ENCODE data around the gene NDUFS8.

The NDUFS8 gene

DNA sequence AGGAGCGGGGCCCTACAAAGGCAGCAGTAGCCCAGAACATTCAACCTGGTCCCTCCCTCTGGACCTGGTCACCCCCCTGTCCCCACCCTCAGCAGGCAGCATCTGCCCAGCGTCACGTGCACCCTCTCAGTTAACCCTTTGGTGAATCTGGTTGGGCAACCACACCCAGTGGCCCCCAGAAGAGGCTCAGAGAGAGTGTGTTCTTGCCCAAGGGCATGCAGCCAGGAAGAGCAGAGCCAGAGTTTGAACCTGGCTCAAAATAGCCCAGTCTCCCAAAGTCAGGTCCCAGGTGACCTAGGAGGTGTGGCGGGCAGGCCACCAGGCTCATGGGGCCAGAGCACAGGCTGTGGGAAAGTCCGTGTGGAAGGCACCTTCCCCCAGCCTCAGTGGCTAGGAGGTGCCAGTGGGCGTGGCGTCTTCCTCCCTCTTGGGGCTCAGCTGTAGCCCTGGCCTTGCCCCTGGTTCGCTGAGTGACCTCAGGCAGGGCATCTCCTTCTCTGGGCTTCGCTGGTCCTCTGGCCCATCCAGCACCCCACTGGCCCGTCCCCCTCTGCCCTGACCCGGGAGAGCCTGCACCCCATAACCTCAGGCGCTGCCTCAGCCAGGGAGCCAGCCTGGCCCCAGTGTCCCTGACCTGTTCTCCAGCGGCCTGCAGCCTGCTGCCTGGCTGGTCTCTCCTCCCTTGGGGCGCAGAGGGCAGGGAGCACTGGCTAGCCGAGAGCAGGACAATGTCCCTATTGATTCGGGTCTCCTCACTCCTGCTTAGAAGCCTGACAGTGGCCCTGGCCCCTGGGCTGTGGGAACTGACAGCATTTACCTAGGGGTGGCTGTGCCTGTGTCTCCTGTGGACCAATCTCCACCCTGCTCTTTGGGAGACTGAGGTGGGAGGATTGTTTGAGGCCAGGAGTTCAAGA, 13.3 kb upstream of the NDUFS8 start:
- no peak for DNase-seq

DNA sequence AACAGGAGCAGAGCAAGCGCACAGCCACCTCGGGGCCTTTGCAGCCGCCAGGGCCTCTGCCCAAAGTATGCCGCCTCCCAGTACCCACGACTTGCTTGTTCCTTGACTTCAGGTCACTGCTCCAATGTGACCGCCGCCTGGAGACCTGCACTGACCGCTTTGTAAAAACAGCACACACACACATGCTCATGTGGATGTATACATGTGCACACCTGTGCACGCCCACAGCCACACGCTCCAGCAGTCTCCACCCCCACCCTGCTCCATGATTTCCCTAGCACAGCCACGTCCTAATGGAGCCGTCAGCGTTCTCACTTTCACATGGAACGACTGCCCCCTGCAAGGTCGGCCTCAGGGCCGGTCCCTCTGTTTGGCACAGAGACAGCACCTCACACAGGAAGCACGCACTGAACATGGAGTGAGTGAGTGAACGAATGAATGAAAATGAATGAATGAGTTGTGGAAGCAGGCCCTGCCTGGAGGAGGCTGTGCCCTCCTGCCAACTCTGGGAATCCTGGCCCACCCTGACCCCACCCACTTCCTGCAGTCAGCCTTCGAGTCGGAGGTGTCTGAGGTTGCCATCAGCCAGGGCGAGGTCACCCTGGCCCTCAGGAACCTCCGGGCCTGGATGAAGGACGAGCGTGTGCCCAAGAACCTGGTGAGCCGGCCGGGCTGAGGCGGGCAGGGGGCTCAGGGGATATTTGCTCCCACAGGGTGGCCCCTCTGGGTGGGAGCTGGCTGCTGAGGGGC, 12.3 kb upstream of the NDUFS8 start:
- no peak for DNase-seq

DNA sequence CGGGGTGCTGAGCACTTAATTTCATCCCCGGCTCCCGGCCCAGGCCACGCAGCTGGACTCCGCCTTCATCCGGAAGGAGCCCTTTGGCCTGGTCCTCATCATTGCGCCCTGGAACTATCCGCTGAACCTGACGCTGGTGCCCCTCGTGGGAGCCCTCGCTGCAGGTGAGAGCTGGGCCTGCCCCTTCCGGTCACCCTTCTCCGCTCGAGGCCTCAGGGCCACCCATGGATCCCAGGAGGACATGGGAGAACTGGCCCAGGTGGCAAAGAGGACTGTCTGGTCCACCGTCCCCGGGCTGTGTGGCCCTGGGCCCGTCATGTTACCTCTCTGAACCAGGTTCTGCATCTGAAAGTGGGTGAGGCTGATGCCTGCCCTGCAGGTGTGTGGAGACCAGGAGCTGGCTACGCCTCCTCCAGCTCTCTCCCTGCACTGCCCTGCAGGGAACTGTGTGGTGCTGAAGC, 11.7 kb upstream of the NDUFS8 start:
- DNase-seq = no peak

DNA sequence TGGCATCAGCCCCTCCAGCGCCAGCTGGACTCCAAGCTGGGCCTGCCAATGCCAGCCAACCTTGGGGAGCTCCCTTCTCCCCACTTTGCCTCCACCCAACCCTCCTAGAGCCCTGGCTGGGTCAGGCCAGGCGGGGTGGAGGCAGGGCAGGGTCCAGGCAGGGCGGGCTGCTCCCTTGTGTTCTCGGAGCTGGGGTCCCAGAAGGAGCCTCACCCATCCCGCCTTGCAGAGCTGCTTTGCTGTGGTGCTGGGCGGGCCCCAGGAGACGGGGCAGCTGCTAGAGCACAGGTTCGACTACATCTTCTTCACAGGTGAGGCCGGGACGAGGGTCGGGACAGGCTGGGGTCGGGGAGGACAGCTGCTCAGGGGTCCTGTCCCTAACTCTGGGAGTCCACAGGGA, 11.0 kb upstream of the NDUFS8 start:
- DNase-seq = no peak

DNA sequence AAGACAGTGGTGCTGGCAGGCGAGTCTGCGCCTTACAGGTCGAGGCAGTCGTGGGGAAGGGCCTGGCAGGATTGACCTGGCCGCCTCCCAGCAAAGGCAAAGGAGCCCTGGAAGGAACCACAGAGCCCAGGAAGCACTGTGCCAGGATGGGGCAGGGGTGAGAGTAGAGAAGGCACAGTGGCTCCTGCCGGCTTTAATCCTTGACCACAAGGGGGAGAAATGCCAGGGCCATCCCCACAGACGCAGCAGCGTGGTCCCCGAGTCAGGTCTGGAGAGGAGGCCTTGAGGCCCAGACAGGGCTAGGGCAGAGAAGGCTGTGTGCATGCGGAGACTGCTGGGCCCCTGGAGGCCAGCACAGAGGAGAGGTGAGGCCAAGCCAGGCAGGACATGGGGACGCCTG, 9.9 kb upstream of the NDUFS8 start:
- DNase-seq = peak; percentile 25

DNA sequence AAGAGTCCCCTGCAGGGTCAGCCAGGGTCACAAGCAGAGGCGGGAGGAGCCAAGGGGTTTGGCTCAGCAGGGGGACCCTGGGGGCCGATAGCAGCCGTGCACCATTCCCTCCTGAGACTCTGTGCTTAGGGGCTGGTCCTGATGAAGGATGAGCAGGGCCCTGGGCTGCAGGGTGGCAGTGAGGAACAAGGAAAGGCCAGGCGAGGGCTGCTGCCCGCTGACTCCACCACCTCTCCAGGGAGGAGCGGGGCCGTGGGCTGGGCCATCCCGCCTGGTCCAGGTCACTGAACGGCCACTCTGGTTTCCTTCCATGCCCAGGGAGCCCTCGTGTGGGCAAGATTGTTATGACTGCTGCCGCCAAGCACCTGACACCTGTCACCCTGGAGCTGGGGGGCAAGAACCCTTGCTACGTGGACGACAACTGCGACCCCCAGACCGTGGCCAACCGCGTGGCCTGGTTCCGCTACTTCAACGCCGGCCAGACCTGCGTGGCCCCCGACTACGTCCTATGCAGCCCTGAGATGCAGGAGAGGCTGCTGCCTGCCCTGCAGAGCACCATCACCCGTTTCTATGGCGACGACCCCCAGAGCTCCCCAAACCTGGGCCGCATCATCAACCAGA, 9.2 kb upstream of the NDUFS8 start:
- no peak for DNase-seq

DNA sequence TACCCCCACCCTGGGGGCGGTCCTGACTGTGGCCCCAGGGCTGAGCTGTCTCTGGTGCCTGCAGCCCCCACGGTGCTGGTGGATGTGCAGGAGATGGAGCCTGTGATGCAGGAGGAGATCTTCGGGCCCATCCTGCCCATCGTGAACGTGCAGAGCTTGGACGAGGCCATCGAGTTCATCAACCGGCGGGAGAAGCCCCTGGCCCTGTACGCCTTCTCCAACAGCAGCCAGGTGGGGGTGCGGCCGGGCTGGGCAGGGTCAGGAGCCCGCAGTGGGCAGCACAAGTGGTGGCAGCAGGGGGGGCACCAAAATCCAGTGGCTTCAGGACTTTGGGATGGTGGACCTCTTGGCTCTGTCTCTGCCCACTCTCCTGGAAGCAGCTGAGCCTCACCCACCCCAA, 8.0 kb upstream of the NDUFS8 start:
- no peak for DNase-seq

DNA sequence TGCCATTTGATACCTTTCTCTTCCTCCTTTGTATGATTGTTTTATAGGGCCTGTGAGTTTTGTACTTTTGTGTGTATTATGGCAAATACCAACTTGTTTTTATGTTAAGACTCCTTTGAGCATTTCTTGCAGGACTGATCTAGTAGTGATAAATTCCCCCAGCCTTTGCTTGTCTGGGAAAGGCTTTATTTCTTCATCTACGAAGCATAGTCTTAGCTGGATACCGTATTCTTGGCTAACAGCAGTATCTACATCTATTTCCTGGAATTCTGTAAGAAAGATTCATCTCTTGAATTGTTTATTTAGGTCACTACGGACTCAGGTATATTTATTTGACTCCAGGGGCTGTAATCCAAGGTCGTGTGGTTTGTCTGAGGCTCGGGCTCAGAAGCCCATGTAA, 6.0 kb upstream of the NDUFS8 start:
- DNase-seq = no peak

DNA sequence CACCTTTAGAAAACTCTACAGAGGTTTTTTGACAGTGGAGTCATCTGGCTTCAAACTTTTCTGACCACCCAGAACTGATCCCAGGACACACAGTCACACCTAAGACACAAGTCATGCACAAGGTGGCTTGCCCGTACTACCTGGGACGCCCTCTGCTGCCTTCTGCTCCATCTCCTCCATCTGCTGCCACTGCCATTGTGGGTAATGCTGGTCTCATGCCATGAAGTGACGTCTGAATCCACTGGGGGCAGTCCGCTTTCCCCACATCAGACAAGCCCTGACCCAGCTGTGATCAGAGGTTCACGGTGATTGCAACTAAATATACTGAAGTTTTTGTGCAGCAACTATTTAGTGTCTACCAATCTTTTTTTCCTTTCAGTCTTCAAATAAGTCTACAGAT, 5.4 kb upstream of the NDUFS8 start:
- DNase-seq = no peak

DNA sequence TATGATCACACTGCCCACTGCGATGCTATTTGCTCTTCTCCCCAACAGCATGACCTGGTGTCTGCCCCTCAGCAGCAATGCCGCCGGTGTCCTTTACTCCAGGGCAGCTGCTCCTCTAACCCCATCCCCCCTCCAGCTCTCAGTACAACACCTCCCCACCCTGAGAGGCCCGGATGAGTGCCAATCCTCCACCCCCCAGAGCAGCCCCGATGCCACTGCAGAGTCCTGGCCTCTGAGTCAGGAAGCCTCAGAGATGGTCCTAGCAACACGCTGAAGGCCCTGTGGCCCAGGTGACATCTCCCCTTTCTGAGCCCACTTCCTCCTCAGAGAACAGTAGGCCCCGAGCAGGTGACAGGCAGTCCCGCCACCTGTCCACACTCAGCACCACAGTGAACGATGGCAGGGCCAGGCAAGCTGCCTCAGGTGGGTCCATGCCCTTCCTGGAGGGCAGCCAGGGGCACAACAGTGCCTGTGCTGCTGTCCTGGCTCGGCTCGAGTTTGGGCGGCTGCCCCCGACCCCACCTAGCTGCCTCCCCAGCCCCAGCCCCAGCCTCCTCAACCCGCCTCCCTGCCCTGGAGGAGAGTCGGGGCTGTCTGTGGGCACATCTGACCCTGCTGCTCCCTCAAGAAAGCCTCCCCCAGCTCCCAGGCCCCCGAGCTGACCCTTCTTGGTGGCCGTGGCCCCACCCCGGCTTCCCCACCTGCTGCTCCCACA, 3.9 kb upstream of the NDUFS8 start:
- DNase-seq = no peak

DNA sequence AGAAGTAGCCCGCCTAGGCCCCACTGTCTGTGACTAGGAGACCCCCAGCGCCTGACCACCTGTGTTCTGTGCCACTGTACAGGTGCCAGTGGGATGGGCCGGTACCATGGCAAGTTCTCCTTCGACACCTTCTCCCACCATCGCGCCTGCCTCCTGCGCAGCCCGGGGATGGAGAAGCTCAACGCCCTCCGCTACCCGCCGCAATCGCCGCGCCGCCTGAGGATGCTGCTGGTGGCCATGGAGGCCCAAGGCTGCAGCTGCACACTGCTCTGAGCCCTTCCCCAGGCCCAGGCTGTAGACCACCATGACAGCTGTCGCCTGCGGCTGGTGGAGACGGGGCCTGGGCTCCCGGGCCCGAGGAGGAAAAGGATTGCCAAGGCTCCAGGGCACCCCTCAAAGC, 2.8 kb upstream of the NDUFS8 start:
- DNase-seq = no peak

DNA sequence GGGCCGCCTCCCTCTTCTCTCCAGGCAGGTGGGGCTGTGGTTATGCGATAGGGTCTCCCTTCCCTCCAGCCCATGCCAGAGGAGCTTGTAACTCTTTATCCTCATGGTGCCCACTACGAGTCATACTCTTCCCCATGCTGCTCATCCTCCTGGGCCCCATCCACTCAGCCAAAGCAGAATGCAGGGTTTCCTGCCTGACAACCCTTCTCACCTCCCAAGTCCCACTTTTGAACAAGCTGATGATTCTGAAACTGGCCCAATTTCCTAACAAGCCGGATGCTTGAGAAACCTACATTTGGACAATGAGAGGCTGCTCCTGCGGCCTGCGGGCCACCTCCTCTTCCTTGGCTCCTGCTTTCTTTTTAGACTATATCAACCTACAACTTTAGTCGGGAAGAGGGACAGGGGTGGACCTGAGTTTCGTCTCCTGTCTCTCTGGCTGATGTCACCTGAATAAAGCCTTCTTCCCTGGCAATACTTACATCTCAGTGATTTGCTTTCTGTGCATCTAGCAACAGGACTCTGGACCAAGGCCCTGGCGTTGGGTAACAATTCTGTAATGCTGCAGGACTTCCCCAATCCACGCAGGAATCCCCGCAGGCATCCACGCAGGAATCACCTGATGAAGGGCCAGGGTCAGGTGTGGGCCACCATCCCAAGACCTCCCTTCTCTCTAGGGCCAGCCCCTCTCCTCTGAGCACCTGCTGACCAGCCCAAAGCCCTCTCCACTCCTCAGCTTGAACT, 1.5 kb upstream of the NDUFS8 start:
- DNase-seq = peak; percentile 46

DNA sequence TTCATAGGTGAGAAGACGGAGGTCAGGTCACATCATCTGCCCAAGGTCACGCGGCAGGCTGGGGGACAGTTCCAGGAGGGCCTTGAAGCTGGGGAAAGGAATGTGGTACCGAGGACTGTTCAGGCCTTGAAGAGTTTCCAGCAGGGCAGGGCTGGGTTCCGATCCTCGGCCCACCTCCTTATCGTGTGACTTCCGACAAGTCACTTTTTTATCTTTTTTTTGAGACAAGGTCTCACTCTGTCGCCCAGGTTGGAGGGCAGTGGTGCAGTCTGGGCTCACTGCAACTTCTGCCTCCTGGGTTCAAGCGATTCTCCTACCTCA, 623 bp downstream of the NDUFS8 start:
- DNase-seq = no peak

DNA sequence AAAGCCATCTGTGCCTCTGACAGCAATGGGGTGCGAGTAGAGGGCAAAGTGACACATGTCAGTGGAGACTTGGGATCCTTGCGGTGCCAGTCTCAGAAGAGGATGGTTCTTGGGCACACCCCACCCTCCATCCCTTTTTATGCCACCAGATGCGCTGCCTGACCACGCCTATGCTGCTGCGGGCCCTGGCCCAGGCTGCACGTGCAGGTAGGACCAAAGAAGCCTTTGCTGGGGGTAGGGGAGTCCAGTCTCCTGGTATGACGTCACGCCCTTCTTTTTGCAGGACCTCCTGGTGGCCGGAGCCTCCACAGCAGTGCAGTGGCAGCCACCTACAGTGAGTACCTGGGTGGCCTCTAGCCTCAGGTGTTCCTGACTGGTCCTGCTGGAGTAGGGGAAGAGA, 1.5 kb downstream of the NDUFS8 start:
- DNase-seq = no peak

DNA sequence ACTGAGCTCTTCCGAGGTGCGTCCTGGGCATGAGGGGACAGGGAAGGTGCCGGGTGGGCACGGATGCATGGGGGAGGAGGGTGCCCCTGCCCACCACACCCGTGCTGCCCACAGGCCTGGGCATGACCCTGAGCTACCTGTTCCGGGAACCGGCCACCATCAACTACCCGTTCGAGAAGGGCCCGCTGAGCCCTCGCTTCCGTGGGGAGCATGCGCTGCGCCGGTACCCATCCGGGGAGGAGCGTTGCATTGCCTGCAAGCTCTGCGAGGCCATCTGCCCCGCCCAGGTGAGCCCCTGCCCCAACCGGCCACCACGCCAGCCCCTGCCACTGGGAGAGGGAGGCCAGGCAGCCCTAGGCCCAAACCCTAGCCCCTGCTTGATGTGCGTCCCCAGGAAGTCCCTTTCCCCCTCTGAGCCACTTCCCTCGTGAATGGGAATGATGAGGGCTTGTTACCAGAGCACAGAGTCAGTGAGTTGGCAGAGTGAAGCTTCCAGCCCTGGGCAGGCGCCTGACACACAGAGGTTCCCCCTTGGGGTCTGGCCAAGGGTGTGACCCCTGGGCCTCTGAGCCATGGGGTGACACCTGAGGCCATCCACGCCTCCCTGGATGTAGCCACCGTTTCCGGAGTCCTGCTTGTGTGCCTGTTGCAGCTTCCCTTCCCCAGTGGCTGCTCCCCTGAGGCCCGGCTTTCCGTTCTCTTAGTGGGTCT, 2.7 kb downstream of the NDUFS8 start:
- no peak for DNase-seq

DNA sequence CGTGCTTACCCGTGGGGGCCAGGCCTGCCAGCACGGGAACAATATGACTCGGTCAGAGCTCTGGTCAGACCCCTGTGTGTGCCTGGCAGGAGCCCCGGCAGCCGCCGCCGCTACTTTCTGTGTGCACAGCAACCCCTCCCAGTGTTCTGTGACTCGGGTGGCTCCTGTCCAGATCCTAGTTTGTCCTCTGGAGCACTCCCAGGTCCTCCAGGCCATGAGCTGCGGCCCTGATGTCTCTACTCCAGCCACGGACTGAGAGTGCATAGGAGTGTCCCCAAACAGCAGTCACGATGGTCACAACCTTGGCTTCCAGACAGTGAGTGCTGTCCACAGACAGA, 3.2 kb downstream of the NDUFS8 start:
- DNase-seq = no peak

DNA sequence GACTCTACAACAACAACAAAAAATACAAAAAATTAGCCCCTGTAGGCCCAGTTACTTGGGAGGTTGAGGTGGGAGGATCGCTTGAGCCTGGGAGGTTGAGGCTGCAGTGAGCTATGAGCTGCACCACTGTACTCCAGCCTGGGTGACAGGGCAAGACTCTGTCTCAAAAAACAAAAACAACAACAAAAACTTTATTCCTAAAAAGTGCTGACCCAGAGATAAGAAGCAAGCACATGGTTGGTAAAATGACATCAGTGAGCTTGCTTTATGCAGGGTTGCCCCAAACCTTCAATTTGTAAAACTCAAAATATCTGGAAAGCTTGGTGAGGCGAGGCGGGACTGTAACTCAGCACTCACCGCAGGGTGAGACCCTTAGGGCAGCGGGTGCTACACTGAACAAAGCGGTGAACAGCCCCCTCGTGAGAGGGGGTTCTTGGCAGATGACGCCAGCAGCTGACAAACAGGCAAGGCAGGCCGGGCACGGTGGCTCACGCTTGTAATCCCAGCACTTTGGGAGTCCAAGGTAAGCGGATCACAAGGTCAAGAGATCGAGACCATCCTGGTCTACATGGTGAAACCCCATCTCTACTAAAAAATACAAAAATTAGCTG, 4.9 kb downstream of the NDUFS8 start:
- DNase-seq = no peak

DNA sequence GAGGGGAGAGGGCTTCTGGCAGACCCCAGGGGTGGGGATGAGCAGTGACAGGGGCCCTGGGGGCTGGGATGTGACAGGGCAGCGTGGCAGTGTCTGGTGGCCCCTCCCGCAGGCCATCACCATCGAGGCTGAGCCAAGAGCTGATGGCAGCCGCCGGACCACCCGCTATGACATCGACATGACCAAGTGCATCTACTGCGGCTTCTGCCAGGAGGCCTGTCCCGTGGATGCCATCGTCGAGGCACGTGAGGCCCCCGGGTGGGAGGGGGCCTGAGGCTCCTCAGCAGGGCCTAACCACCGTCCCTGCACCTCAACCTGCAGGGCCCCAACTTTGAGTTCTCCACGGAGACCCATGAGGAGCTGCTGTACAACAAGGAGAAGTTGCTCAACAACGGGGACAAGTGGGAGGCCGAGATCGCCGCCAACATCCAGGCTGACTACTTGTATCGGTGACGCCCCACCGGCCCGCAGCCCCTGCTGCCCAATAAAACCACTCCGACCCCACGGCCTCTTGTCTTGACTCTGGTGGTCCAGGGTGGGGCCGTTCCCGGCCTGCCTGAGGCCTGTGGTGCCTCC, 5.7 kb downstream of the NDUFS8 start:
- DNase-seq = no peak

DNA sequence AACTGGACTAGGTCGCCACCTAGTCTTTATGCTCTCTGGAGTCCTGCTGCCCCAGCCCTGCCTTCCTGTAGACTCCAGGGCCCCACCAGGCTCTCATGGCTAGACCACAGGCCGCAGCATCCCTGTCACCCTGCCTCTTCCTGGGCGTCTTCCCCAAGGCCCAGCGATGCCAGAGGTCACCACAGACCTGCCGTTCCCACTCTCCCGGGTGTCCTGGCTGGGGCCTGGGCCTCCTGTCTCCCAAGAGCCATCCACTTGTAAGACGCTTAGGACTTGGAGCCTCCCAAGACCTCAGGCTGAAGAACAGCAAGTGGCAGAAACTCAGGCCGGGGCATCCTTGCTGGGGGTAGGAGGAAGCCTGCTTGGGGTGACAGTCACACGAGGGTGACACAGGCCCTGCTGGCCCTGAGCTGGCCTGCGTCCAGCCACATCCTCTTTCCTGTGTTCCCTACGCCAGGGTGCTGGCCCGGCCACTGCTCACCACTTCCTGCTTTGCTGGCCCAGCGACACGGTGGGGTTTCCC, 6.3 kb downstream of the NDUFS8 start:
- DNase-seq = no peak

DNA sequence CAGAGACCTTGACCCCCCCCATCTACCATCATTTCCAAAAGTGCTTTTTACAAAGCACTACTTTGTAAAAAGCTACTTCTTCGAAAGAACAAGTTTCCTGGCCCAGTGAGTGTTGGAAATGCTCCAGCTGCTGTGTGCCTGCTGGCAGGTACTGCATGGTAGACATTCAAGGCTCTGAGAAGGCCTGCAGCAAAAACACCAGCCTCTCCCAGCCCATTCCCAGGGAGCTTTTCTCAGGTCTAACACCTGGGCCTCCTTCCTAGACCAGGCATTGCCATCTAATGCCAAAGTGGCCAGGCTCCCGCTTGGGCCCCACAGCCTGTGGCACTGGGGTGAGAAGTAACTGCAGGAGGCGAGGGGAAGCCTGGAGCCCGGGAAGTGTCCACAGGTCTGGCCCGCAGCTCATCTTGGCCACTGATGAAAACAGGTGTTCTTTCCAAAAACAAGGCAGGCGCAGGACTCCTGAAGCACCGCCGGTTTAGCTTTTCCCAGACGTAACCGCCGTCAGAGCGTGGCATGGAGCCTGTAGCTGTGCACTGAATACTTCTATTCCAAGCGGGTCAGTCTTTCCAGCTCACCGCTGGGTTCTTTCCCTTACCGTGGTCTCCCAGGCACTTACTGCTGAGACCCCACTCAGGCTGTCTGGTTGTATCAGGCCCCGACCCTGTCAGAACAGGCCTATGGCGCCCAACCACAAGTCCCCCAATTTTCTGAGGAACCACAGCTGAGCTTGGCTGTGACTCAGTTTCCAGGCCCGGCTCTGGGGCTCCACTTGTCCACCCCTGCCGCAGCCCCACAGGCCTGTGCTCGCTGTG, 7.1 kb downstream of the NDUFS8 start:
- no peak for DNase-seq
